ENCODE measurements around the gene RHBDD3. TPM values are rescaled to one million over a fixed set of nuclear protein-coding genes. Genes with fewer than 3 reads are reported as not detected.

RHBDD3 gene
- total and polyA plus RNA-seq, 2 of the 8 experiments (the other 6 are each of a cell fraction or from before 2014, with no cell fraction given), result 72.1 to 117 TPM

DNA sequence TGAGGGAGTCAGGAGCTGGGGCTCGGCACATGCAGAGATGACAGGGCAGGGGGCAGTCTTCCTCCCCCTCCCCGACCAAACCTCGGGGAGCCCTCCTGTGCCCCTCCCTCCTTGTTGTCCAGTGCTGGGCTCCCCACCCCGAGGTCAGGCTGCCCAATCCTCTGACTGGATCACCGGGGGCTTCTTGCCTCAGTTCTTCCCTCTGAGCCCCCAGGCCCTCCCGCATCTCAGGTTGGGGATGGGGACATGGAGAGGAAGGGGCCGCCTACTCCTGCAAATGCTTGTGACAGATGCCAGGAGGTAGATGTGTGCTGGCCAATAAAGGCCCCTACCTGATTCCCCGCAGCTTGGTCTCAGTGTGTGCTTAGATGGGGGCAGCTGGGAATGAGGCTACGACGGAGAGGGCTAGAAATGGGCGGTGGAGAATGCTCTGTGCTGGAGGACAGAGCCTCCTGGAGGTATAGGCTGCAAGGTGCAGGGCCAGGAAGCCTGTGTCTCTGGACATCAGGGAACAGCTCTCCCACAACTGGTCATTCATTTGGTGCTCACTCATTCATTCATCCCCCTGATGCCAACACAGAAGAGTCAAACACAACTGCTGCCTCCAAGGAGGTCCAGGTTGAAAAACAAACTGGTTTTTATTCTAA, 8.4 kb downstream of the RHBDD3 start (continued):
- TF ChIP-seq EP300 (IDR thresholded peaks at IDR 0.05; ENCODE audit: borderline replicate concordance in 1 of 2, low read depth in 2 of 2, low read length in 2 of 2) (no peak), POLR2A (IDR thresholded peaks at IDR 0.05; ENCODE audit: control extremely low read depth in 1 of 2, low read depth in 2 of 2, low read length in 2 of 2) (peak in 1 of 2 experiments; percentile 30; a peak in 1 of 3 replicates)
- TF ChIP-seq, protein P1, sequence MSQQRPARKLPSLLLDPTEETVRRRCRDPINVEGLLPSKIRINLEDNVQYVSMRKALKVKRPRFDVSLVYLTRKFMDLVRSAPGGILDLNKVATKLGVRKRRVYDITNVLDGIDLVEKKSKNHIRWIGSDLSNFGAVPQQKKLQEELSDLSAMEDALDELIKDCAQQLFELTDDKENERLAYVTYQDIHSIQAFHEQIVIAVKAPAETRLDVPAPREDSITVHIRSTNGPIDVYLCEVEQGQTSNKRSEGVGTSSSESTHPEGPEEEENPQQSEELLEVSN (IDR thresholded peaks at IDR 0.05), result no peak
